Kidney (tissue), 14 donors: ENCODE data around the gene SHH. TPM values are rescaled to one million over a fixed set of nuclear protein-coding genes. Genes with fewer than 3 reads are reported as not detected.
A peak's percentile ranks its signal among the peaks of the same experiment; 100 is the strongest.

Experiments used
- DNase-seq, 5 donors: peaks; one replicate each; pipeline ENCODE4 v3.0.0-alpha.2; 2013 to 2020
- FAIRE-seq: peaks from 2 replicates; lab custom pipeline; 2012; peaks lifted over from hg19 to GRCh38; lab: Jason Lieb, UNC
- H3K27ac ChIP-seq, 2 donors: one replicate each; pipeline ENCODE4 v1.7.0; 2013; ENCODE audit warnings: low read depth in 2 of 2, low read length in 2 of 2, inconsistent platforms in 1 of 2
- H3K27me3 ChIP-seq: one replicate; pipeline ENCODE4 v1.7.1; 2013; ENCODE audit warnings: low read length, inconsistent platforms; ENCODE audit not compliant: control insufficient read depth, insufficient read depth
- H3K36me3 ChIP-seq, 3 donors: one replicate each; pipeline versions ENCODE4 v1.7.0 to v1.7.1; 2013; ENCODE audit warnings: low read length in 3 of 3, control low read depth in 1 of 3, inconsistent platforms in 1 of 3; ENCODE audit not compliant: insufficient read depth in 3 of 3, control insufficient read depth in 2 of 3
- H3K4me1 ChIP-seq, 3 donors: one replicate each; pipeline versions ENCODE4 v1.7.0 to v1.7.1; 2013; ENCODE audit warnings: low read length in 3 of 3, inconsistent platforms in 1 of 3, low read depth in 1 of 3; ENCODE audit not compliant: control insufficient read depth in 2 of 3, insufficient read depth in 2 of 3
- H3K4me3 ChIP-seq, 3 donors: one replicate each; pipeline versions ENCODE4 v1.7.0 to v1.8.1; 2013; ENCODE audit warnings: low read length in 3 of 3, control low read depth in 1 of 3, inconsistent platforms in 1 of 3
- H3K9ac ChIP-seq, 3 donors: one replicate each; pipeline versions ENCODE4 v1.7.0 to v1.7.1; 2013; ENCODE audit warnings: low read length in 3 of 3, control low read depth in 1 of 3, inconsistent platforms in 1 of 3
- H3K9me3 ChIP-seq, 3 donors: one replicate each; pipeline versions ENCODE4 v1.7.0 to v1.7.1; 2013; ENCODE audit warnings: low read length in 3 of 3, control low read depth in 1 of 3, inconsistent platforms in 1 of 3; ENCODE audit not compliant: control insufficient read depth in 2 of 3, insufficient read depth in 1 of 3
- intact Hi-C: fragments of 100-400 bp; cut with DNase I; formaldehyde crosslinking; loops from one replicate; pipeline ENCODE4 v1.11.1; 2022
- polyA plus RNA-seq: library from polyadenylated mRNA; stranded (reverse); fragments of 350-450 nt; fragmentation: Illumina TruSeq; extraction: RNeasy Lipid Tissue Mini Kit (QIAGEN cat#74804); gene quantifications from one replicate; pipeline ENCODE4 v1.2.3, GENCODE V29; 2014; ENCODE audit warnings: low read depth, low replicate concordance; ENCODE audit not compliant: insufficient read depth
- total RNA-seq: library from RNA; stranded (reverse); fragmentation: NEBNext Ultra II Directional; extraction: Animal tissue kit (Norgen Biotek cat#: 25700); gene quantifications from one replicate; pipeline ENCODE4 v1.2.1, GENCODE V29; 2021
- TF ChIP-seq, protein P1 (sequence below): IDR thresholded peaks from 3 replicates; pipeline ENCODE4 v1.5.1; 2012; ENCODE audit warnings: mild to moderate bottlenecking, moderate library complexity, borderline replicate concordance; ENCODE audit not compliant: insufficient read depth; ENCODE audit errors: extremely low read depth
- donor health status: control.
- donor health status: control.
- donor health status: control.
- donor health status: control.
- donor health status: control.
- donor health status: DM: yes; HTN: yes; CAD: no.
- donor health status: Normal renal cell carcinoma (clear cell type).

SHH gene
- total and polyA plus RNA-seq, 2 donors from 2014 or later: 2.0 to 15.2 TPM

- Histone ChIP-seq H3K27me3 (peaks cover 26% of the 10 kb centered on the region), H3K27ac (no peak overlapping the region), H3K9ac (no peak overlapping the region), H3K4me1 (peaks cover 0 to 8% (median 0%) of the 10 kb centered on the region in 3 donors), H3K4me3 (no peak overlapping the region), H3K36me3 (no peaks in the 10 kb centered on the region), H3K9me3 (no peaks in the 10 kb centered on the region)
- no peak for FAIRE-seq
- TF ChIP-seq, protein P1, sequence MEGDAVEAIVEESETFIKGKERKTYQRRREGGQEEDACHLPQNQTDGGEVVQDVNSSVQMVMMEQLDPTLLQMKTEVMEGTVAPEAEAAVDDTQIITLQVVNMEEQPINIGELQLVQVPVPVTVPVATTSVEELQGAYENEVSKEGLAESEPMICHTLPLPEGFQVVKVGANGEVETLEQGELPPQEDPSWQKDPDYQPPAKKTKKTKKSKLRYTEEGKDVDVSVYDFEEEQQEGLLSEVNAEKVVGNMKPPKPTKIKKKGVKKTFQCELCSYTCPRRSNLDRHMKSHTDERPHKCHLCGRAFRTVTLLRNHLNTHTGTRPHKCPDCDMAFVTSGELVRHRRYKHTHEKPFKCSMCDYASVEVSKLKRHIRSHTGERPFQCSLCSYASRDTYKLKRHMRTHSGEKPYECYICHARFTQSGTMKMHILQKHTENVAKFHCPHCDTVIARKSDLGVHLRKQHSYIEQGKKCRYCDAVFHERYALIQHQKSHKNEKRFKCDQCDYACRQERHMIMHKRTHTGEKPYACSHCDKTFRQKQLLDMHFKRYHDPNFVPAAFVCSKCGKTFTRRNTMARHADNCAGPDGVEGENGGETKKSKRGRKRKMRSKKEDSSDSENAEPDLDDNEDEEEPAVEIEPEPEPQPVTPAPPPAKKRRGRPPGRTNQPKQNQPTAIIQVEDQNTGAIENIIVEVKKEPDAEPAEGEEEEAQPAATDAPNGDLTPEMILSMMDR: no peak
- no peak for DNase-seq
- intact Hi-C loops: no loop called here
Measured at GRCh38 chr7:155813546-155814315, 1.5 kb upstream of the SHH start.

GRCh38 chr7:155813125-155813524 is 862 bp upstream of the SHH start:
- Histone ChIP-seq H3K27me3 (peaks cover 26% of the 10 kb centered on the region), H3K4me3 (no peak overlapping the region), H3K36me3 (no peaks in the 10 kb centered on the region), H3K9ac (no peak overlapping the region), H3K9me3 (no peaks in the 10 kb centered on the region), H3K4me1 (peaks cover 0 to 8% (median 0%) of the 10 kb centered on the region in 3 donors), H3K27ac (no peak overlapping the region)
- FAIRE-seq: no peak
- intact Hi-C loops: no loop called here
- DNase-seq: peak in 1 of 5 donors; percentile 51
- TF ChIP-seq, protein P1: no peak

DNA sequence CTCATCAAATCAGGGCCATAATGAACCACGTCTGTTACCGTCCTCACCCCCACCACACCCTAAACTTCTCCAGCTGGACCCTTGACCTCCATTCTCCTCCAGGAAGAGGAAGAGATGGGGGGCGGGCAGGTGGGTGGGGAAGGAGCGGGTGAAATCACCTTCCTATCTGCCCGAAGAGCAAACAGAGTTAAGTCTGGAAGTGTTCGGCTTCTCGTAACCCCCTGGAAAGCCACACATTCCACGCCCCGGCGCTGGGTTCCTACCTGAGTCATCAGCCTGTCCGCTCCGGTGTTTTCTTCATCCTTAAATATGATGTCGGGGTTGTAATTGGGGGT is 736 bp downstream of the SHH start:
- intact Hi-C loops: no loop called here
- FAIRE-seq: no peak
- no peaks in the 10 kb centered on the region for H3K9me3 ChIP-seq

More for the DNA sequence above, 736 bp downstream of the SHH start:
- H3K4me1 ChIP-seq: peaks cover 0 to 13% (median 0%) of the 10 kb centered on the region in 3 donors
- H3K9ac ChIP-seq: no peak overlapping the region
- peaks cover 32% of the 10 kb centered on the region for H3K27me3 ChIP-seq
- no peaks in the 10 kb centered on the region for H3K36me3 ChIP-seq
- H3K27ac ChIP-seq: no peak overlapping the region
- DNase-seq: peak in 1 of 5 donors; percentile 80
- peak overlapping the region in 1 of 3 donors; percentile 22 for H3K4me3 ChIP-seq
- TF ChIP-seq, protein P1: no peak
